HepG2 (cell line): ENCODE measurements around the gene COG4.
A peak's percentile ranks its signal among the peaks of the same experiment; 100 is the strongest.

Experiments
- BCLAF1 ChIP-seq: fragments of 450-650 bp; IDR thresholded peaks from 2 replicates; pipeline ENCODE4 v1.6.1; 2017; ENCODE audit warnings: mild to moderate bottlenecking
- BHLHE40 ChIP-seq: IDR thresholded peaks from 2 replicates; pipeline ENCODE4 v1.6.1; 2011; ENCODE audit warnings: low read length, improper control_type of control experiment
- CHD4 ChIP-seq: fragments of 200-600 bp; sonication (generic); IDR thresholded peaks from 2 replicates; pipeline ENCODE4 v1.7.0; 2017; ENCODE audit warnings: mild to moderate bottlenecking, low read length, borderline replicate concordance
- EP300 ChIP-seq, 3 experiments: sonication (generic) in 1 of 3; formaldehyde crosslinking in 1 of 3; IDR thresholded peaks; 2 replicates each; pipeline versions ENCODE4 v1.5.1 to v1.6.1; 2011 to 2020; ENCODE audit warnings: low read depth in 2 of 3, low read length in 2 of 3, borderline replicate concordance in 1 of 3, improper control_type of control experiment in 1 of 3, mild to moderate bottlenecking in 1 of 3, missing genetic modification reagents in 1 of 3, moderate library complexity in 1 of 3
- HMGA1 ChIP-seq: sonication (generic); formaldehyde crosslinking; conservative IDR thresholded peaks from 2 replicates; pipeline ENCODE4 v1.4.0; 2020; ENCODE audit warnings: missing genetic modification reagents
- IRF2 ChIP-seq: IDR thresholded peaks from 2 replicates; pipeline ENCODE4 v1.6.1; 2018; ENCODE audit warnings: missing genetic modification reagents, missing compliant biosample characterization
- NFYB ChIP-seq: sonication (generic); formaldehyde crosslinking; IDR thresholded peaks from 2 replicates; pipeline ENCODE4 v1.4.0; 2020; ENCODE audit warnings: missing genetic modification reagents
- PCBP1 ChIP-seq: fragments of 200-400 bp; formaldehyde crosslinking; IDR thresholded peaks from 2 replicates; pipeline ENCODE4 v1.6.1; 2017; ENCODE audit warnings: mild to moderate bottlenecking, low read depth, low read length, borderline replicate concordance
- POLR2A ChIP-seq, 2 experiments: IDR thresholded peaks; 2 replicates each; pipeline ENCODE4 v1.6.1; 2011; ENCODE audit warnings: low read depth in 2 of 2, low read length in 2 of 2, mild to moderate bottlenecking in 1 of 2, moderate library complexity in 1 of 2; ENCODE audit not compliant: insufficient read depth in 1 of 2
- RBM39 ChIP-seq: fragments of 200-400 bp; formaldehyde crosslinking; IDR thresholded peaks from one replicate; pipeline ENCODE4 v1.6.1; 2018; ENCODE audit warnings: antibody characterized with exemption, mild to moderate bottlenecking, low read depth, low read length; ENCODE audit not compliant: poor library complexity, severe bottlenecking
- SALL1 ChIP-seq: sonication (generic); formaldehyde crosslinking; IDR thresholded peaks from 2 replicates; pipeline ENCODE4 v1.8.0; 2022; ENCODE audit warnings: mild to moderate bottlenecking, missing genetic modification reagents
- TAF1 ChIP-seq: sonication (generic); formaldehyde crosslinking; IDR thresholded peaks from 2 replicates; pipeline ENCODE4 v1.4.0; 2020; ENCODE audit warnings: missing genetic modification reagents
- TF ChIP-seq, protein P1 (sequence below): sonication (generic); formaldehyde crosslinking; IDR thresholded peaks from 2 replicates; pipeline ENCODE4 v1.8.0; 2022; ENCODE audit warnings: missing genetic modification reagents, mild to moderate bottlenecking, borderline replicate concordance

DNA sequence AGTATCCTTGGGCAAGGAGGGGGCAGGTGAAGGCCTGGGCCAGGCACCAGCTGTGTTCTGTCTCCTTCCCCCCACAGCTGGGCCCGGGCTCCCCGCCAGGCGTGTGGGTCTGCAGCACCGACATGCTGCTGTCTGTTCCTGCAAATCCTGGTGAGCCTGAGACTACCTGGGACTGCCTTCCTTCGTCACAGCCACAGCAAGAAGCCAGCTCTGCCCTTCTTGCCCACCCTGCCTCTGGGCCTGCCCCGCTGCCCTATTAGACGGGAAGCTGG is 56.6 kb downstream of the COG4 start:
- TF ChIP-seq BCLAF1, result no peak
- 0 out of 2 replicates have a peak, but pooled peaks have one; percentile 9 for TF ChIP-seq SALL1 (CRISPR knock-in tag)
- TF ChIP-seq BHLHE40, result no peak
- TF ChIP-seq TAF1 (CRISPR knock-in tag), result no peak
- TF ChIP-seq CHD4, result no peak
- no peak for TF ChIP-seq RBM39
- TF ChIP-seq, protein P1, sequence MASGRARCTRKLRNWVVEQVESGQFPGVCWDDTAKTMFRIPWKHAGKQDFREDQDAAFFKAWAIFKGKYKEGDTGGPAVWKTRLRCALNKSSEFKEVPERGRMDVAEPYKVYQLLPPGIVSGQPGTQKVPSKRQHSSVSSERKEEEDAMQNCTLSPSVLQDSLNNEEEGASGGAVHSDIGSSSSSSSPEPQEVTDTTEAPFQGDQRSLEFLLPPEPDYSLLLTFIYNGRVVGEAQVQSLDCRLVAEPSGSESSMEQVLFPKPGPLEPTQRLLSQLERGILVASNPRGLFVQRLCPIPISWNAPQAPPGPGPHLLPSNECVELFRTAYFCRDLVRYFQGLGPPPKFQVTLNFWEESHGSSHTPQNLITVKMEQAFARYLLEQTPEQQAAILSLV (CRISPR knock-in tag), result no peak
- no peak for TF ChIP-seq IRF2 (CRISPR knock-in tag)
- TF ChIP-seq HMGA1 (CRISPR knock-in tag), result no peak
- no peak for TF ChIP-seq POLR2A (IDR thresholded peaks at IDR 0.05; ENCODE audit: insufficient read depth in 1 of 2, low read depth in 2 of 2, low read length in 2 of 2)
- no peak for TF ChIP-seq EP300 (IDR thresholded peaks at IDR 0.05; ENCODE audit: low read depth in 2 of 2, low read length in 2 of 2)
- no peak for TF ChIP-seq EP300 (CRISPR knock-in tag; IDR thresholded peaks at IDR 0.05; ENCODE audit: borderline replicate concordance)
- TF ChIP-seq PCBP1, result no peak
- no peak for TF ChIP-seq NFYB
